Lower leg skin (tissue), 3 donors: ENCODE measurements around the gene MUC6.

ENCODE experiments used
- CTCF ChIP-seq, 3 donors: fragments of 450-650 bp; IDR thresholded peaks; one replicate each; pipeline ENCODE4 v1.5.1; 2016; ENCODE audit warnings: antibody characterized with exemption in 3 of 3, mild to moderate bottlenecking in 3 of 3, moderate library complexity in 2 of 3
- POLR2A ChIP-seq, 2 donors: fragments of 450-650 bp; IDR thresholded peaks; one replicate each; pipeline ENCODE4 v1.6.1; 2016 to 2017; ENCODE audit warnings: antibody characterized with exemption in 2 of 2, mild to moderate bottlenecking in 1 of 2, moderate library complexity in 1 of 2

GRCh38 chr11:1019321-1019910 lies 17.1 kb downstream of the MUC6 start:
- TF ChIP-seq CTCF (IDR thresholded peaks at IDR 0.05) (no peak), POLR2A (IDR thresholded peaks at IDR 0.05) (no peak)
